Uterus (tissue), 4 donors: Measurements from ENCODE around the gene TFEB. TPM values are rescaled to one million over a fixed set of nuclear protein-coding genes. Genes with fewer than 3 reads are reported as not detected.

ENCODE experiments used
- DNase-seq, 2 donors: peaks; one replicate each; pipeline ENCODE4 v3.0.0-alpha.2; 2019 to 2020
- H3K27ac ChIP-seq, 2 donors: fragments of 200-600 bp; sonication (generic); 1 replicate in 1 of 2; 2 replicates in 1 of 2; pipeline ENCODE4 v1.5.1; 2016 to 2018
- H3K27me3 ChIP-seq, 2 donors: fragments of 200-600 bp; sonication (generic); one replicate each; pipeline ENCODE4 v1.5.1; 2018 to 2019; ENCODE audit warnings: control low read depth in 1 of 2
- H3K36me3 ChIP-seq, 2 donors: fragments of 200-600 bp; sonication (generic); one replicate each; pipeline ENCODE4 v1.5.1; 2019; ENCODE audit warnings: control low read depth in 1 of 2
- H3K4me1 ChIP-seq, 2 donors: fragments of 200-600 bp; sonication (generic); one replicate each; pipeline ENCODE4 v1.5.1; 2018 to 2019; ENCODE audit warnings: control low read depth in 1 of 2
- H3K4me3 ChIP-seq, 2 donors: fragments of 200-600 bp; sonication (generic); 1 replicate in 1 of 2; 2 replicates in 1 of 2; pipeline ENCODE4 v1.5.1; 2018 to 2019; ENCODE audit warnings: mild to moderate bottlenecking in 1 of 2
- H3K9me3 ChIP-seq, 2 donors: fragments of 200-600 bp; sonication (generic); one replicate each; pipeline ENCODE4 v1.5.1; 2019; ENCODE audit warnings: control low read depth in 1 of 2
- CTCF ChIP-seq, 4 experiments: fragments of 200-600 bp in 2 of 4; fragments of 450-650 bp in 2 of 4; sonication (generic) in 2 of 4; IDR thresholded peaks; one replicate each; pipeline ENCODE4 v1.5.1; 2016 to 2019; ENCODE audit warnings: antibody characterized with exemption in 4 of 4, mild to moderate bottlenecking in 2 of 4, moderate library complexity in 1 of 4
- POLR2A ChIP-seq, 2 donors: fragments of 450-650 bp; IDR thresholded peaks; one replicate each; pipeline ENCODE4 v1.6.1; 2016; ENCODE audit warnings: antibody characterized with exemption in 2 of 2, mild to moderate bottlenecking in 1 of 2, moderate library complexity in 1 of 2
- intact Hi-C: fragments of 100-400 bp; cut with DNase I; formaldehyde crosslinking; loops from one replicate; pipeline ENCODE4 v1.15.1; 2023; ENCODE audit warnings: low total_unique reads
- total RNA-seq, 4 donors: library from RNA; depleted of rRNA in 3 of 4; stranded (reverse); fragments of >200 nt in 3 of 4; gene quantifications; one replicate each; pipeline versions ENCODE4 v1.1.0 to v1.2.4, GENCODE V29; 2014 to 2023
- donor health status: DM: yes; HTN: yes; CAD: no.

Gene TFEB
- total RNA-seq, 4 donors from 2014 or later: 8.8 to 31.7 (median 17.0) TPM

GRCh38 chr6:41667195-41667594 is 68.2 kb downstream of the TFEB start:
- H3K4me1 ChIP-seq: no peaks in the 10 kb centered on the region
- DNase-seq: no peak
- no peak overlapping the region for H3K27ac ChIP-seq
- no peaks in the 10 kb centered on the region for H3K27me3 ChIP-seq
- no peak overlapping the region for H3K4me3 ChIP-seq
- no peaks in the 10 kb centered on the region for H3K9me3 ChIP-seq
- TF ChIP-seq POLR2A (IDR thresholded peaks at IDR 0.05): no peak
- no peak for TF ChIP-seq CTCF (IDR thresholded peaks at IDR 0.05)
- intact Hi-C loops: no loop called here
- H3K36me3 ChIP-seq: no peaks in the 10 kb centered on the region

- Histone ChIP-seq H3K9me3 (no peaks in the 10 kb centered on the region), H3K27me3 (no peaks in the 10 kb centered on the region), H3K4me1 (no peaks in the 10 kb centered on the region), H3K4me3 (no peak overlapping the region), H3K27ac (no peak overlapping the region), H3K36me3 (no peaks in the 10 kb centered on the region)
- intact Hi-C loops: no loop called here
- no peak for DNase-seq
- TF ChIP-seq POLR2A (IDR thresholded peaks at IDR 0.05) (no peak), CTCF (IDR thresholded peaks at IDR 0.05) (no peak)
These were observed 71.1 kb downstream of the TFEB start for GRCh38 chr6:41664271-41664670.

GRCh38 chr6:41663568-41663967 is 71.8 kb downstream of the TFEB start:
- no peak for DNase-seq
- Histone ChIP-seq H3K36me3 (no peaks in the 10 kb centered on the region), H3K27me3 (no peaks in the 10 kb centered on the region), H3K4me1 (no peaks in the 10 kb centered on the region), H3K27ac (no peak overlapping the region), H3K4me3 (no peak overlapping the region), H3K9me3 (no peaks in the 10 kb centered on the region)
- TF ChIP-seq POLR2A (IDR thresholded peaks at IDR 0.05) (no peak), CTCF (IDR thresholded peaks at IDR 0.05) (no peak)
- intact Hi-C loops: no loop called here

DNA sequence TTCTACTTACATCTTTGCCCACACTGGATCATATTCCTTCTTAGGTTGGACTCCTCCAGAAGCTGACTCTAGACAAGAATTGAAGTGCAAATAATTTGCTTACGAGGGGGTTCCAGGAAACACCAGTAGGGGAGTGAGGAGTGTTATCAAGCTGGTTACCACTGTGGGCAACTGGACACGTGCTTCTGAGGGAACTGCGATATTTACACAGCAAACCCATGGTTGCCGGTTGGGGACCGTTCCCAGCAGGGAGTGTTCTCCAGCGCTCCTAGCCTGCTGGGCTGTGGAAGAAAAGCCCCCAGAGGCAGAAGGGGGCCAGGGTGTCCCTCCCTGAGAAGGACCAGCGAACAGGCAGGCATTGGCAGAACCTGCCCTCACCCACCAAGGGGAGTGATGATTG is 75.5 kb downstream of the TFEB start:
- no peak for DNase-seq
- TF ChIP-seq CTCF (IDR thresholded peaks at IDR 0.05): no peak
- TF ChIP-seq POLR2A (IDR thresholded peaks at IDR 0.05): no peak
- no peak overlapping the region for H3K4me3 ChIP-seq
- no peaks in the 10 kb centered on the region for H3K27me3 ChIP-seq
- intact Hi-C loops: no loop called here
- H3K9me3 ChIP-seq: no peaks in the 10 kb centered on the region
- no peaks in the 10 kb centered on the region for H3K36me3 ChIP-seq
- H3K27ac ChIP-seq: no peak overlapping the region
- no peaks in the 10 kb centered on the region for H3K4me1 ChIP-seq

DNA sequence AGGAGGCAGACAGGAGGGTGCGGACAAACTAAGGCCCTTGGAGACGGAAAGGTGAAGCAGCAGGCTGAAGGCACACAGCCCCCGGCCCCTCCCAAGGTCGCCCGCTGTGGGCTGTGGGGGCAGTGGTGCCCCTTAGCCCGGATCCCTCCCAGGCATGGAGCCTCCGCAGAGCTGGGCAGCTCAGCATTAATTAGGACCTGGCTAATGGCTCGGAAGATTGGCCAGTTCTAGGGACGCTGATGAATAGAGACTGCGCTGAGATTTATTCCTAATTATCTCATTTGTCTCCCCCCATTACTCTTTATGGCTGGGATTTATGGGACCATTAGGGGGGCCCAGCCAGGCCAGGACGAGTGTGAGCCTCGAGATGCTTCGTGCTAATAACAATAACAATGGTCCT is 76.8 kb downstream of the TFEB start:
- intact Hi-C loops: no loop called here
- TF ChIP-seq CTCF (IDR thresholded peaks at IDR 0.05) (no peak), POLR2A (IDR thresholded peaks at IDR 0.05) (no peak)
- Histone ChIP-seq H3K9me3 (no peaks in the 10 kb centered on the region), H3K4me3 (no peak overlapping the region), H3K27ac (no peak overlapping the region), H3K27me3 (no peaks in the 10 kb centered on the region), H3K36me3 (no peaks in the 10 kb centered on the region), H3K4me1 (no peaks in the 10 kb centered on the region)
- no peak for DNase-seq
